HG03558 (cell line): ENCODE measurements around the gene SH2D6.
"Not testable (repeated sequence)": the region's sequence is repeated elsewhere in the genome, so short reads cannot be mapped to it uniquely, and the experiment has no call there.

Source experiments
- ATAC-seq: cut with Tn5 transposase; IDR thresholded peaks from one replicate; pipeline ENCODE4 v1.9.1; 2021; ENCODE audit warnings: moderate number of reproducible peaks; ENCODE audit not compliant: unreplicated experiment; ENCODE audit errors: extremely low read depth

The SH2D6 gene

DNA sequence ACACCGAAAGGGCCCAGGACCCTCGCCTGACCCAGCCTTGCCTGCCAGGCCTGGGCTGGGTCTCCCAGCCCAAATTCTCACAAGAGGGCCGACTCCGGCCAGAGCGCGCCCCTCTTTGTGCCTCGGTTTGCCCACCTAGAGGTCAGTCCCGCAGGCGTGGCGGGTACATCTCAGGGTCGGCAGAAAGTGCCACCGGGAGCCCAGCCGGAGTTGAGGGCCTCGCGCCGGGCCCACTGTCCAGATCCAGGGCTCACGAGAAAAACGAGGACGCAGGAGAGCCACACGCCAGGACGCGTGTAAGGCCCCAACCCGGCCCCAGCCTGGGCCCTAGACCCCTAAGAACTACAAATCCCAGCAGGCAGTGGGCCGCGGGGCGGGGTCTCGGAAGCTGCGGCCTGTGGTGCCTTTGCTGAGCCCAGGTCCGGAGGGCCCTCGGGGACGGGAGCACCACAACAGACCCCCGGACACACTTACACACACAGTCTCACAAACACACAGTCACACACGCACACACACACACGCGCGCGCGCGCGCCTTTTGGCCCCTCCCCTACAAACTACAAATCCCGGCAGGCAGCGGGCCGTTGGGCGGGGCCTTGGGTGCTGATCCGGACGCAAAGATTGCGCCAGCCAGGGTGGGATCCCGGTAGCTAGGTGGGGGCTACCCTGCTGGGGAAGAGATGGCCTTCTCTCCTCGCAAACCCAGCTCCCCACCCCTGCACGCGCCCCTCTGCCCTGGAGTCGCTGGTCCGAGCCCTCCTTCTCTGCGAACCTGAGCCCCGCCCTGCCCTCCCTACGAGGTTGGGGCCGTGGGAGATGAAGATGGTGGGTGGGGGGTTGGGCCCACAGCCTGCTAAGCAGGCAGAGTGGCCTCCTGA is at the start of gene SH2D6:
SH2D6 (plus strand) TSS at position 583 of the 877 bp plus-strand sequence. CDS start 10,752 bp downstream, outside the sequence.
- peak; percentile 55 for ATAC-seq

DNA sequence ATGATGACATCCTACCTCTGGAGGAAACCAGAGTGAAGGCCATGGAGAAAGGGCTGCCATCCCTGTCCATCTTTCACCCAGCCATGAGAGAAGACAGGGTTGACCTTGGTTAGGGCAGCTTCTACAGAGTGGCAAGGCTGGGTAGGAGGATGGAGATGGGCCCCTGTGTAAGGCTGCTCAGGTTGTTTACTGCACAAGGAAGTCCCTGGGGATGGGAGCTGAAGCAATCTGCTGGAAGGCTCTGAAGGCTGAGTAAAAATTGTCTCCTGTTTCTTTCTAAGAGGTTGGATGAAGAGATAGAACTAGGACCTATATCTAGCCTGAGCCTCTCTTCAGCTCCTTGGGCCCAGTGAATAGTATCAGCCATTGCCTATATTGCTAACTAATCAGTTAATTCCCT is 49.6 kb upstream of the SH2D6 start:
- no peak for ATAC-seq

DNA sequence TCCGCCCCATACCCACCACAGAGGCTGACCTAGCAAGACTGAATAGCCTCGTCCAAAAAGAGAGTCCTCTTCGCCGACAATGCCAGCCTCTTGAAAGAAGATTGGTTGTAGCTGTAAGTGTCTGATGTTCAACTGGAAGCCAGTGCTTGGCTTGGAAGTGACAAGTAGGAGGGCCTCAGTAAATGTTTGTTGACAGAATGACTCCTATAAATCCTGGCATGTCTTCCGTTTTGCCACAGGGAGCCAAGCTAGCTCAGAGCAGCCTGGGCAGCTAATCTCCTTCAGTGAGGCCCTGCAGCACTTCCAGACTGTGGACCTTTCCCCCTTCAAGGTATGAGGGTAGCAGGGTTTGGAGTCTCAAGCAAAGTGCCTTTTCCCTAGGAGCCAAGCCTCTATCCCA is 49.0 kb upstream of the SH2D6 start:
- no peak for ATAC-seq

DNA sequence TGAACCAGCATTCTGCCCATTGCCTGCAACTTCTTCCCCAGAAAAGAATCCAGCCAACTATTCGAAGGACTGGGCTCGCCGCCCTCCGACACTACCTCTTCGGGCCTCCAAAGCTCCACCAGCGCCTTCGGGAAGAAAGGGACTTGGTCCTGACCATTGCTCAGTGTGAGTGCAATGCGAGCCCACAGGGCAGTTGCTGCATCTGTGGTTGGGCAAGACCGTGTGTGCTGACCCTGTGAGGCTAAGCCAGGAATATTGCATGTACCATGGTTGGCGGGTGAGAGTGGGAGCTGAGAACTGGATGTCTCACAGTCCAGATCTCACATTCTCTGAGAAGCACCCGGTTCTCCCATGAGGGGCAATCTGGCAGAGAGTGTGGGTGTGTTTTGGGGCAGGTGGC is 47.5 kb upstream of the SH2D6 start:
- ATAC-seq: no peak

DNA sequence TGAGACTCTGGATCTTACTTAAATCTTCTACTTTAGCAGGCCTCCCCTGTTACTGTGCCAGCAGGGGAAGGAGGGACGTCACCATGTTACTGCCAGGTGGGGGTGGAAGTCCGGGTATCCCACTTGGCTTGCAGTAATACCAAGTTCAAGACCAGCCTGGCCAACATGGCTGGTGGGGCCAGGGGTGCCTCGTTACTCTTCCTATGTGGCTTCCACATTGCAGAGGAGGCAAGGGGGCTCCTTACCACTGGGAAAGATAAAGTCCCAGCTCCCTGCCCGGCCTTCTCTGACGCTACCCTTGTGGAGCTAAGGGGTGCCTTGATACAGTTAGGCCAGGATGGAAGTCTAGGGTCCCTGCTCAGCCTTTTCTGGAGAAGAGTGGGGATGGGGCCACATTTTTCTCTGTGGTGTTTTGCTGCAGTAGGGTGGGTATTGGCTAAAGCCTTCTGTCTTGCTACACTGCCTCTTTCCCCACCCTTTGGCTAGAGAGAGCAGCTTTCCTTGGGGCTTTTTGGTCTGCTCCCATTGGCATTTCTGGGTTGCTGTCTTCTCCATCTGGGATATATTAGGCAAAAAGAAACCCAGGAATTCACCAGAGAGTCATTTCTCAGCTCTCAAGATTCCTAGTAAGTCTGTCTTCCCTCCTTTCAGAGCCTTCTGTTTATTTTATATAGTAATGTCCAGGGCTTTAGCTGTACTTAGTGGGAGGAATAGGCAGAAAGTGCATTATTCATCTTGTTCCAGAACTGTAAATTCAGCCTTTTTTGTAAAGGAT is 42.0 kb upstream of the SH2D6 start:
- no peak for ATAC-seq

DNA sequence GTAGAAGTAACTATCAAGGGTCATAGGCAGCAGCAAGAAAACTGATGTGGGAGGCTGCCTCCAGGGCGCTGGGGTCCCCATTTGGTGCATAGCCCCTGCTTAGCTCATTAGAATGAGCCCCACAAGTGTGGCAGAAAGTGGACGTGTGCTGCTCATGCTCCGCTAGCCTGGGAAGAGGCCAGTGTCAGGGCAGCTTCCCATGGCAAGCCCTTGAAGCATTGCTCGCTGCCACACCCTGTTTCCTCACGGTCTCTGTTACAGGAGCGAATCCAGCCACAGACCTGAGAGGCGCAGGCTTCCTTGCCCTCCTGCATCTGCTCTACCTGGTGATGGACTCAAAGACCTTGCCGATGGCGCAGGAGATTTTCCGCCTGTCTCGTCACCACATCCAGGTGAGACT is 41.4 kb upstream of the SH2D6 start:
- no peak for ATAC-seq

DNA sequence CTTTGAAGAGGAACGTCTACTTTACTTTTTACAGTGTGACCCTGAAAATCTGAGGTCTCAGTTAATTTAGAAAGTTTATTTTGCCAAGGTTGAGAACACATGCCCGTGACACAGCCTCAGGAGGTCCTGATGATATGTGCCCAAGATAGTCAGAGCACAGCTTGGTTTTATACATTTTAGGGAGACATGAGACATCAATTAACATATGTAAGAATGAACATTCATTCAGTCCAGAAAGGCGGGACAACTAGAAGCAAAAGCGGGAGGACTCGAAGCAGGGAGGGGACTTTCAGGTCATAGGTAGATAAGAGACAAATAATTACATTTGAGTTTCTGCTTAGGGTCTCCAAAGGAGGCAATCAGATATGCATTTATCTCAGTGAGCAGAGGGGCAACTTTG is 40.3 kb upstream of the SH2D6 start:
- ATAC-seq: no peak

DNA sequence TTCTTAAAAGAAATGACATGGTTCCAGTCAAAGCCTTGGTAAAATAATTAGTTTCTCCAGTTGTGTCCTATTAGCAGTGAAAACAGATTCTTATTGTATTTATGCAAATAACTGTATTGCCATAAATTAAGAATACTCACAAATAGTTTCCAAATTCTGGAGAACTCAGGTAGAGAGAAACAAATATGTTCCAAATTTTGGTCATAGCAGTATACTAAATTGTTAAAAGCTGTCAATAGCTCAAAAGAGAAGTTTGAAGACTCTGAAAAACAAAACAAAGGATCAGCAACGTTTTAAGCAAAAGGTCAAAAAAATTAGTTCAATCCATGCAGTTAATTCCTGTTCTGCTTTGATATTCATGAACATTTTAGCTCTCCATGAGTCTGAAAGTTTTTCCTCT is 38.5 kb upstream of the SH2D6 start:
- no peak for ATAC-seq

DNA sequence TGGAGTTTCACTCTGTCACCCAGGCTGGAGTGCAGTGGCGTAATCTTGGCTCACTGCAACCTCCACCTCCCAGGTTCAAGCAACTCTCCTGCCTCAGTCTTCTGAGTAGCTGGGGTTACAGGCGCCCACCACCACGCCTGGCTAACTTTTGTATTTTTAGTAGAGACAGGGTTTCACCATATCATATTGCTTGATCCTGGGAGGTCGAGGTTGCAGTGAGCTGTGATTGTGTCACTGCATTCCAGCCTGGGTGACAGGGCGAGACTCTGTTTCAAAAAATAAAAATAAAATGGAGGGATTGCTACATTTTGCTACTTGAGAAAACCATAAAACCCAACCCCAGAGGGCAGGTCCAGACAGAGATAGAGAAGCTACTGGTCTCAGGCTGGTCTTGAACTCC is 35.4 kb upstream of the SH2D6 start:
- ATAC-seq: not testable (repeated sequence)

DNA sequence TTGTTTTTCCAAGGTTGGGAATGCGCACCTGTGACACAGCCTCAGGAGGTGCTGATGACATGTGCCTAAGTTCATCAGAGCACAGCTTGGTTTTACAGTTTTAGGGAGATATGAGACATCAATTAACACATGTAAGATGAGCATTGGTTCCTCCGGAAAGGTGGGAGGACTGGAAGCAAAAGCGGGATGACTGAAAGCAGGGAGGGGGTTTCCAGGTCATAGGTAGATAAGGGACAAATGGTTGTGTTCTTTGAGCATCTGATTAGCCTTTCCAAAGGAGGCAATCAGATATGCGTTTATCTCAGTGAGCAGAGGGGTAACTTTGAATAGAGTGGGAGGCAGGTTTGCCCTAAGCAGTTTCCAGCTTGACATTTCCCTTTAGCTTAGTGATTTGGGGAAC is 34.7 kb upstream of the SH2D6 start:
- ATAC-seq: no peak

DNA sequence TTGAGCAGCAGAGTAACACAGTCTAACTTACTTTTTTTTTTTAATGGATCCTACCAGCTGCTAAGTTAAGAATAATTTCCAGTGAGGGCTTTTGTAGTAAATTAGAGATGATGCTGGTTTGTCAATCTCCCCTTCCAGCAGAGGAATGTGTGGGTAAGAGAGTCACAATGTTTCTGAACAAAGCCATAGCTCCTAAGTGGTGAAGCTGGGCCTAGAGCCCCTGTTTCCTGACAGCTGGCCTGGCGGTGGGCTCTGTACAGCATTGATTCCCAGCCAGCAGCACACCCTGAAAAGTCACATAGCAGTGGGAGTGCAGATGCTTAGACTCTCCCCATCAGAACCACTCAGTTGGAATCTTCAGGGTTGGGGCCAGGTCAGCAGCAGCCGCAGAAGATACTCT is 32.8 kb upstream of the SH2D6 start:
- no peak for ATAC-seq

DNA sequence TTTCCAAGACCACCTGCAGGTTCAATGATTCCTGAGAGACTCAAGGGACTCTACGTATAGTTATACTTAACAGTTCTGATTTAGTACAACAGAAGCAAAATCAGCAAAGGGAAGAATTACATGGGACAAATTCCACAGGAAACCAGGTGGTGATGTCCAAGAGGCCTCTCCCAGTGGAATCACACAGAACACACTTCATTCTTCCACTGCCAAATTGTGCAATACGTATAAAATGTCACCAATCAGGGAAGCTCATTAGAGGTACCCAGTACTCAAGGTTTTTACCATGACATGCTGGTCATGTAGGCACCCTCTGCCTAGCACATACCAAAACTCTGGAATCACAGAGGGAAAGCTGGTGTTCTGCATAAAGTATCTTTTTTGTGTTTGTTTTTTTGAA is 30.8 kb upstream of the SH2D6 start:
- no peak for ATAC-seq

DNA sequence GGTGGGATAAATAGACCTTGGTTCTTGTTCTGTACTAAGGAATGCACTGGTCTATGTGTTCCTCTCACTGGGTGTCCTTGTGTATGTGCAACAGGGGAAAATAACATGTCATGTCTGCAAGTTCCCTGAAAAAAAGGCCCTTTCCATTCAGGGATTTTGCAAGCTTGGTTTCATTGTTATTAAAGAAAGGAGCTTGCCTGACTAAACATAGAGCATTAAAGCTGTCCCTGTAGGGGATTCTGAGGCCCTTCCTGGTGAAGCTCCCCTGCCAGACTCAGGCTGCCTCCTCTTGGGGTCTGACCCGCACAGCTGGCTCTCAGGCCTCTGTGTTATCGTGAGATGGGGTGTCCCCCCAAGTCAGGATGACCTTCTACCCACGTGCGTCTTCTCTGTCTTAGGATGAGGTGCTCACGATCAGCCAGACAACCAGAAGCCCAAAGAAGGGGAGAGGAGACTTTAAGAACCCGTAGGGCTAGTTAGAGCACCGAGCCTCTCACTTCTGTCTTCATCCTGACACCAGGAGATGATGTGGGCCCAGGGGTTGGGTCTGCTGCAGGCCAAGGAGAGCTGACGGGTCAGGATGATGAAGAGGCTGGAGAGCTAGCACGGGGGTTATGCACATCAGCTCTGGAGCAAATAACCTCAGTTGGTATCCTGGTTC is 29.5 kb upstream of the SH2D6 start:
- no peak for ATAC-seq

DNA sequence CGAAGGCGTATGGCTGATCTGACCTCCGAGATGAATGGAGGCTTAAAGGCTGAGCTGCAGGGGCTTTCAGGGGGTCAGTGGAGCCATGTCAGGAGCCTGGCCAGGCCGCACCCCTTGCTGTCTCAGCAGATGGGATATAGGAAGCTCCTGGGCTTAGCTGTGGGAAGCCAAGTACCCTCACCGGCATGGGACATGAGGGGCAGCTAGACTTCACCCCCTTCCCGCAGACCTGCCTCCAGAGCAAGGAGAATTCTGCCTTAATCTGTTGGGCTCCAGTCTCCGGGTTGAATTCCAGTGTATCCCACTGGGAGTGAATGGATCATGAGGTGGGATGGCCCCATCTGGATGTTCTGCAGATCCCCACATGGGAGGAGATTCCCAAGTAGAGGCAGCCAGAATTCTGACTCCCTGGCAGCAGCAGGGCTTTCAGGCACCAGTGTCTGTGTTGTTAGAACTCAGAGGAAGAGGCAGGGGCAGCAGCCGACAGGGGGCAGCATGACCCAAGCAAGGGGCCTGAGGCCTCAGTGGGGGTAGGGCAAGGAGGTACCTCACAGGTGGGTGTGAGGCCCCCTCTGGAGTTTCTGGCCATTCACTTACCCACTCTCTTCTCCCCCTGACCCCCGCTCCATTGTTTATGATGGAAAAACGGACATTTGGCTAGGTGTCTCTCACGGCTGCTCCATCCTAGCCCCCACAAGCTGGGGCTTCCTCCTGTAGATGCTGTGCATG is 27.4 kb upstream of the SH2D6 start:
- no peak for ATAC-seq

DNA sequence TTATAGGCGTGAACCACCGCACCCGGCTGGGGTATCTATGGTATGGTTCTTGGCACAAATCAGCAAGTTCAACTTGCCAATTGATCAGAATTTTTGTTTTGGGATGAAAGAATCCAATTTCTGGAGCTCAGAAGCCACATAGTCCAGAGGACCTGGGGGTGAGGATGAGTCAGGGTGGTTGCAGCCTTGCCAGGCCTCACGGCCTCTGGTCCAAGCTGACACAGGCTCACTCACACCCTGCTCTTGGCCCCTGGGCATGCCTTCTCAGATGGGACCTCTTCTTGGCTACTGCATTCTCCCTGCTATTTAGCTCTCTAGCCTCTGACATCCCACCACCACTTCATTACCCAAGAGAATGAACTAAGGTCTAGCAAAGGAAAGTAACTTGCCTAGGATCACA is 24.7 kb upstream of the SH2D6 start:
- ATAC-seq: no peak

DNA sequence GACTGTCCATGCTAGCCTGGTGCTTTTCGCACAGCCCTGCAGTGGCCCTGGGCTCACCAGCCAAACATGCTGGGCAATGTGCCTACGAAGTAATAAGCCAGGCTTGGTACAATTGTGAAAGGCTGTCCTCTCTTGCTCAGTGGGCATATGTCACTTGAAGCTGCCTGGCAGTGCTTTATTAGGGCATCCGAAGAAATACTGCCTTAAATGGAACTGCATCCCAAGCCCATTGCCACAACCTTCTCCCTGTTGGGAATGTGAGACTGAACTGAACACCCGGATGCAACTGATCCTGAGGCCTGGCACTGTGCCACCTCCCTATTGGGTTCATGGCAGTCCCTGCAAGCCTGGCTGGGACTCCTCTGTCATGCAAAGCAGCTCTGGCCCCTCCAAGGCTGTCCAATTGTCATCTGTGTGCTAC is 24.2 kb upstream of the SH2D6 start:
- no peak for ATAC-seq

DNA sequence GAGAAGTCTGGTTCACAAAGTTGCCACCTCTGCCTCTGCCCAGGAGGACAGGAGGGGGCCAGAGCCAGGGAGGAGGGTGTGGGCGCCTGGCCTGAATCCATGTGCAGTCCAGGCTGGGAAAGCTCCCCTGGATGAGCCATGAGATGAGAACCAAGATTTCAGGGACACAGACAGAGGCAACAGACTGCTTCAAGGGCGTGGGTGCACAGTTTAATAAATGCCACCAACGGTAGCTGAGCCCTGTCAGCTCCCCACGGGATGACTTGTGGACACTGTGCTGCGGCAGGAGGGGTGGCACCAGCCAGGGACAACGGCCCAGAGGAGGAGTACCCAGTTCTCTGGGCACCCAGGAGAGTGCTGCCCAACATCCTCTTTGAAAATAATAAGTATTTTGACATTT is 23.5 kb upstream of the SH2D6 start:
- ATAC-seq: no peak

DNA sequence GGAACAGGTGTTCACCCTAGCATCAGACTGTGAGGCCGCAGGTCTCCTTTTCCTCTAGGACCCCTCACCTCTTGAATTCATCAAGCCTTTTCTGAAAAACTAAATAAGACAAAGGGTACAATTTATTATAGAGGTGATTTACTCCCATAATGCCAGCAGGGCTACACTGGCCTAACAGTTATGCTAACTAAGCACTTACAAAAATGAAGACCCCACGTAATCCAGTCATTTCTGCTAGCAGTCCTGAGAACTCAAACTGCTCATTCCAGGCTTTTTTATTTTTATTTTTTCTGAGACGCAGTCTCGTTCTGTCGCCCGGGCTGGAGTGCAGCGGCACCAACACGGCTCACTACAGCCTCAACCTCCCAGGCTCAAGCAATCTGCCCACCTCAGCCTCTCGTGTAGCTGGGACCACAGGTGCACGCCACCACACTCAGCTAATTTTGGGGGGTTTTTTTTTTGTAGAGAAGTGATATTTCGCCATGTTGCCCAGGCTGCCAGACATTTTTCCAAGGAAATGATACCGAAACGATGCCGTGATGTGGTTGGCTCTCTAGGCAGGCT is 22.5 kb upstream of the SH2D6 start:
- no peak for ATAC-seq

DNA sequence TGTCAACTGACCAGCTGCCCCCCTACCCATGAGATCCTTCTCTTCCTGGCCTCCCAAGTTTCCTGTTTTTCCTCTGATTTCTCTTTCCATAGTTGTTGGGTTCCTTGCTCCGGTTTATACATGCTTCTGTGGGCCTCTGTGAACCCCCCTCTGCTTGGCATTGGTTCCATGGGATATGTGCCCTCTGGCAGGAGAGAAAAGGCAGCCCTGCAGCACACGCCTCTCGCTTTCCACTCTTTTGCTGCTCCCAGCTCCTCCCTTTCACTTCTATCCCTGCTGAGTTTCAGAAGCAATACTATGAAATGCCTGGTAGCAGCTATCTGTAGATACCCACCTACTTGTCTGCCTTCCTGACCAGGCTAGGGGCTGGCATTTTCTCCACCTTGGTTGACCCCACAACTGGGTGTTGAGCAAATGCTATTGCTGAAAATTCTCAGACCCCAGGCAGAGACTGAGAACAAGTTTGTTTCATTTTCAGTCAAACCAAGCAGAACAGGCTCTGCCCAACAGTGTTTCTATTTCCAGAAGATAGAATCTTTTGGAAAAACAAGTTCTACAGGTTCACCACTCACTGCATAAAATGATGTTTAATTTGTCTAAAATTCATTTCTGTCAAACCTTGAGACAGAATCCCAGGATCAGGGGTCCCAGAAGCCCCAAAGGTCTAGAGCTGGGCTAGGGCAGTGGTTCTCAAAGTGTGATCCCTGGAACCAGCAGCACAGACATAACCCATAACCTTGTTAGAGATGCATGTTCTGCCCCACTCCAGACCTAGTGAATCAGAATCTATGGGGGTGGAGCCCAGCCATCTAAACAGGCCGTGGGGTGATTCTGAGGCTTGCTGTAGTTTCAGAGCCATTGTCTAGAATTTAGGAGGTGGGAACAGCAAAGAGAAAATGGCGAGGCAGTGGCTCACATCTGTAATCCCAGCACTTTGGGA is 21.7 kb upstream of the SH2D6 start:
- ATAC-seq: no peak
